ENCODE results near the gene CHST8. TPM values are rescaled to one million over a fixed set of nuclear protein-coding genes. Genes with fewer than 3 reads are reported as not detected.

Gene CHST8
- total RNA-seq, 4 donors from 2014 or later: 0.66 TPM; not detected in 3

DNA sequence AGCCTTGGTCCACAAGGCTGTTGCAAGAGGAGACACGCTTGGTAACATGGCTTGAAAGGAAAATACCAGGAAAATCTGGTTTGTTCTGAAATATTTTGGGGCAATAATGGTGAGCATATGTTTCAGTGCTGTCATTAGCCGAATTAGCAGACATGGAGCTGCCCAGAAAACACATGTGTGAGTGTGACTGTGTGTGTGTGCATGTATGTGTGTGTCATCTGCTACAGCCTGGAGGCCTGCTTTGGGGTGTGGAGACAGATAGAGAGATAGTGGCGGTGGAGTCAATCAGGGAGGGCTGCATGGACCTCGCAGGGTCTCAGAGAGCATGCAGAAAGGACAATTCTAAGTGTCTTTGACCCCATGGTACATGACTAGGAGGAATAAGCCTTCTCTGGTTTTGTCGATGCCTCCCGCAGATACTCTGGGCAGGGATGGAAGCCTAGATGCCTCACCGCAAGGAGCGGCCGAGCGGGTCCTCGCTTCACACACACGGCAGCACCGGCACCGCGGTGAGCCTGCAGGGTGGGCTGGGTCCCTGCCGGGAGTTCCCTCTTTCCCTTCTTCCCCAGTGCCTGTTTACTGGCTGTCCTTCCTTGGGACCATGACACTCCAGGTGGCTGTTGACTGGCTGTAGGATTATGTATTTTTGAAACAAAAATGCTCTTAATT, 178.4 kb downstream of the CHST8 start:
- TF ChIP-seq CTCF (IDR thresholded peaks at IDR 0.05): no peak
- TF ChIP-seq EP300 (IDR thresholded peaks at IDR 0.05): no peak
- TF ChIP-seq POLR2AphosphoS5 (IDR thresholded peaks at IDR 0.05): no peak
- TF ChIP-seq POLR2A (IDR thresholded peaks at IDR 0.05; ENCODE audit: low read depth): no peak
- peak overlapping the region; percentile 71 to 91 (median 82) for H3K4me3 ChIP-seq
- peaks cover 0 to 48% (median 32%) of the 10 kb centered on the region in 4 donors for H3K36me3 ChIP-seq
- no peaks in the 10 kb centered on the region for H3K27me3 ChIP-seq
- WGBS: 85% methylated on average over 16 of the region's 16 CpGs
- peaks cover 23 to 75% (median 60%) of the 10 kb centered on the region in 4 donors for H3K4me1 ChIP-seq
- peak overlapping the region; percentile 96 to 97 (median 96) for H3K27ac ChIP-seq (replicated peaks in 1 of 4)
- intact Hi-C loops (cut with DNase I): no loop called here
- no peak for DNase-seq (ENCODE audit: extremely low spot score)
- no peaks in the 10 kb centered on the region for H3K9me3 ChIP-seq

DNA sequence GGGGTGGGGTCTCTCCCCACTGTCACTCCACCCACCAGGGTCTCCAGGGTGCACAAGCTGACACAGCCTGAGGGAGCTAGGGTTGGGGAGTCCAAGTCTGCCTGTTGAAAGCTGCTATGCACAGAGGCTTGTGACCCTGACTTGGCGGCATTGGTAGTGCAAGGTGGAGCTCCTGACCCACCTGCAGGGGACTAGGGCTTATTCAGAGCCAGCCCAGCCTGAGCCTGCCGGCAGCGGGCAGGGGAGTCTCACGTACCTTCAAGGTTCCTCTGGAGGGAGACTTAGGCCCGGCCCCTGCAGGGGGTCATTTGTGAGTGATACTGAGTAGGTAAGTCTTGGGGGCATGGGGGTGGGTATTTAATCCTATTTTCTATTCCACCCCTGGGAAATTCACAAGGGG, 179.7 kb downstream of the CHST8 start:
- DNase-seq (ENCODE audit: extremely low spot score): no peak
- Histone ChIP-seq H3K4me3 (no peak overlapping the region), H3K27ac (replicated peaks in 1 of 4) (peak overlapping the region in 2 of 4 donors; percentile 96), H3K4me1 (peaks cover 26 to 88% (median 72%) of the 10 kb centered on the region in 4 donors), H3K36me3 (peaks cover 0 to 52% (median 37%) of the 10 kb centered on the region in 4 donors), H3K27me3 (no peaks in the 10 kb centered on the region), H3K9me3 (no peaks in the 10 kb centered on the region)
- TF ChIP-seq POLR2A (IDR thresholded peaks at IDR 0.05; ENCODE audit: low read depth) (no peak), EP300 (IDR thresholded peaks at IDR 0.05) (no peak), POLR2AphosphoS5 (IDR thresholded peaks at IDR 0.05) (no peak), CTCF (IDR thresholded peaks at IDR 0.05) (no peak)
- intact Hi-C loops (cut with DNase I): no loop called here
- 88% methylated on average over 4 of the region's 5 CpGs for WGBS

DNA sequence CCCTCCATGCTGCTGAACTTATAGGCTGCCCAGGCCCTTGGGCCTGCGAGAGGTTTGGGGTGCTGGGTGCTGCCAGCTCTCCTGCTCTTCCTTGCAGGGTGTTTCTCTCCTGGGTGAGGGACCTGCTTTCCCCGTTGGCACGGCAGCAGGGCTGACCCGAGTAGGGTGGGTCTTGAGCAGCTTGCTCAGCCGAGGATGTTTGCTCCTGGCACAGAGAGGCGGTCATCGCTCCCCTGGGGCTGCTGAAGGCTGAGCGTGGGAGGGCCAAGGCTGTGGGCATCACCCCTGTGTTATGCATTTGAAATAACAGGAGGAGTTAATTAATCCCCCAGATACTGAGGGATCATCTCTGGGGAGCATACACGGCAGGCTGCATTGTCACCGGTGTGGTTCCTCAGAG, 180.2 kb downstream of the CHST8 start:
- H3K9me3 ChIP-seq: no peaks in the 10 kb centered on the region
- TF ChIP-seq POLR2AphosphoS5 (IDR thresholded peaks at IDR 0.05) (no peak), EP300 (IDR thresholded peaks at IDR 0.05) (no peak), CTCF (IDR thresholded peaks at IDR 0.05) (no peak), POLR2A (IDR thresholded peaks at IDR 0.05; ENCODE audit: low read depth) (no peak)
- H3K36me3 ChIP-seq: peaks cover 0 to 58% (median 43%) of the 10 kb centered on the region in 4 donors

DNA sequence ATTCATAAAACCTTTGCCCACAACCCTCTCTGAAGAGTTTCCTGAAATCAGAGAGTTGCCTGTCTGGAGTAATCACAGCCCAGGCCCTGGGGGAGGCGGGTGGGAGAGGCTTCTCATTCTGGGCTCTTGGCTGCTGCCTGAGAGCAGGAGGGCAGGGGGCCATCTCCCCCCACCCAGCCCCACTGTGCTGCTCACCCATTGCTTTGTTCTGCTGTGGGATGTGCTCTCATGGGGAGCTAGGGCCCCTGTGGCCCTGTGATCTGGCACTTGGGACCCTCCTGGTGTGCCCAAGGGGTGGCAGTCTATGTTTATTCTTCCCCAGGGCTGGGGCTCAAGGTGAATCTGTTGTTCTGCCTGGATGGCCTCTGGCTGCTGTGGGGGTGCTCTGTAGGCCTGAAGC, 181.0 kb downstream of the CHST8 start:
- Histone ChIP-seq H3K27ac (replicated peaks in 1 of 4) (peak overlapping the region; percentile 75 to 96 (median 89)), H3K4me1 (peaks cover 18 to 84% (median 72%) of the 10 kb centered on the region in 4 donors), H3K27me3 (no peaks in the 10 kb centered on the region), H3K4me3 (no peak overlapping the region), H3K36me3 (peaks cover 0 to 66% (median 51%) of the 10 kb centered on the region in 4 donors), H3K9me3 (no peaks in the 10 kb centered on the region)
- intact Hi-C loops (cut with DNase I): no loop called here
- TF ChIP-seq POLR2AphosphoS5 (IDR thresholded peaks at IDR 0.05) (no peak), CTCF (IDR thresholded peaks at IDR 0.05) (no peak), EP300 (IDR thresholded peaks at IDR 0.05) (no peak), POLR2A (IDR thresholded peaks at IDR 0.05; ENCODE audit: low read depth) (no peak)
- DNase-seq (ENCODE audit: extremely low spot score): no peak
- no CpG with 5 or more reads among the region's 1 CpG for WGBS

More for the DNA sequence above, 180.2 kb downstream of the CHST8 start:
- Histone ChIP-seq H3K27ac (replicated peaks in 1 of 4) (peak overlapping the region; percentile 3 to 96 (median 86)), H3K4me3 (no peak overlapping the region), H3K27me3 (no peaks in the 10 kb centered on the region), H3K4me1 (peaks cover 24 to 90% (median 74%) of the 10 kb centered on the region in 4 donors)
- DNase-seq (ENCODE audit: extremely low spot score): no peak
- 78% methylated on average over 6 of the region's 10 CpGs for WGBS
- intact Hi-C loops (cut with DNase I): no loop called here
